ENCODE data around the gene TMED8. TPM values are rescaled to one million over a fixed set of nuclear protein-coding genes. Genes with fewer than 3 reads are reported as not detected.

Gene TMED8
- total and polyA plus RNA-seq, 10 of the 15 experiments (the other 5 are each of a cell fraction or from before 2014, with no cell fraction given): 7.3 to 39.1 (median 26.1) TPM

DNA sequence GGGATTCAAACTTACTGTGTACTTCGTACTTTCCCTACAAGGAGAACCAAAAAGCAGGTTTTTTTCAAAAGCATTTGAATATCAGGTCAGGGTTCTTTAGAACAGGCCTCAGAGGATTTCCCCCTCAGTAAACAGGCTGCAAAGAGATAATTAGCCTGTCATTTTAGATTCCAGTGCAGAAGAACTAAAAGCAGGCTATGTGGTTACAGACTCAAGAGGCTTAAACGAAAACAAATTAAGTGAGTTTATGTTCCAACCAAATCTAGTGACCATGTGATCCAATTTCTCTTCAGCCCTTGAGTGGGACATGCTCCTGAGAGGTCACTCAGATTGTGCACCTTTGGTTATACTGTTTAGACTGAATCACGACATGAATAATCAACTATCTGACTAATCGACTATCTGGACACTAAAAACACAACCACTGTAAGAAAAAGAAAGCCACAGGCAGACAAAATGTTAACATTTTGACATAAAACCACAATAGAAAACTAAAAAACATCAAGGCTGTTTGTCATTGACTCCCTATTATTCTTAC, 4.5 kb downstream of the TMED8 start (continued):
- TF ChIP-seq EZH2 (IDR thresholded peaks at IDR 0.05; ENCODE audit: borderline replicate concordance, control insufficient read depth, low read depth, low read length): no peak
- TF ChIP-seq, protein P1, sequence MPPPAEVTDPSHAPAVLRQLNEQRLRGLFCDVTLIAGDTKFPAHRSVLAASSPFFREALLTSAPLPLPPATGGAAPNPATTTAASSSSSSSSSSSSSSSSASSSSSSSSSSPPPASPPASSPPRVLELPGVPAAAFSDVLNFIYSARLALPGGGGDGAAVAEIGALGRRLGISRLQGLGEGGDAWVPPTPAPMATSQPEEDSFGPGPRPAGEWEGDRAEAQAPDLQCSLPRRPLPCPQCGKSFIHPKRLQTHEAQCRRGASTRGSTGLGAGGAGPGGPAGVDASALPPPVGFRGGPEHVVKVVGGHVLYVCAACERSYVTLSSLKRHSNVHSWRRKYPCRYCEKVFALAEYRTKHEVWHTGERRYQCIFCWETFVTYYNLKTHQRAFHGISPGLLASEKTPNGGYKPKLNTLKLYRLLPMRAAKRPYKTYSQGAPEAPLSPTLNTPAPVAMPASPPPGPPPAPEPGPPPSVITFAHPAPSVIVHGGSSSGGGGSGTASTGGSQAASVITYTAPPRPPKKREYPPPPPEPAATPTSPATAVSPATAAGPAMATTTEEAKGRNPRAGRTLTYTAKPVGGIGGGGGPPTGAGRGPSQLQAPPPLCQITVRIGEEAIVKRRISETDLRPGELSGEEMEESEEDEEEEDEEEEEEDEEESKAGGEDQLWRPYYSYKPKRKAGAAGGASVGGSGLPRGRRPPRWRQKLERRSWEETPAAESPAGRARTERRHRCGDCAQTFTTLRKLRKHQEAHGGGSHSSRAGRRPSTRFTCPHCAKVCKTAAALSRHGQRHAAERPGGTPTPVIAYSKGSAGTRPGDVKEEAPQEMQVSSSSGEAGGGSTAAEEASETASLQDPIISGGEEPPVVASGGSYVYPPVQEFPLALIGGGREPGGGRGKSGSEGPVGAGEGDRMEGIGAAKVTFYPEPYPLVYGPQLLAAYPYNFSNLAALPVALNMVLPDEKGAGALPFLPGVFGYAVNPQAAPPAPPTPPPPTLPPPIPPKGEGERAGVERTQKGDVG (CRISPR knock-in tag; IDR thresholded peaks at IDR 0.05): no peak
- TF ChIP-seq, protein P2, sequence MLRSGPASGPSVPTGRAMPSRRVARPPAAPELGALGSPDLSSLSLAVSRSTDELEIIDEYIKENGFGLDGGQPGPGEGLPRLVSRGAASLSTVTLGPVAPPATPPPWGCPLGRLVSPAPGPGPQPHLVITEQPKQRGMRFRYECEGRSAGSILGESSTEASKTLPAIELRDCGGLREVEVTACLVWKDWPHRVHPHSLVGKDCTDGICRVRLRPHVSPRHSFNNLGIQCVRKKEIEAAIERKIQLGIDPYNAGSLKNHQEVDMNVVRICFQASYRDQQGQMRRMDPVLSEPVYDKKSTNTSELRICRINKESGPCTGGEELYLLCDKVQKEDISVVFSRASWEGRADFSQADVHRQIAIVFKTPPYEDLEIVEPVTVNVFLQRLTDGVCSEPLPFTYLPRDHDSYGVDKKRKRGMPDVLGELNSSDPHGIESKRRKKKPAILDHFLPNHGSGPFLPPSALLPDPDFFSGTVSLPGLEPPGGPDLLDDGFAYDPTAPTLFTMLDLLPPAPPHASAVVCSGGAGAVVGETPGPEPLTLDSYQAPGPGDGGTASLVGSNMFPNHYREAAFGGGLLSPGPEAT (IDR thresholded peaks at IDR 0.05; ENCODE audit: low read depth): peak; percentile 81
- peak; percentile 75 for TF ChIP-seq RUNX3 (IDR thresholded peaks at IDR 0.05; ENCODE audit: low read length)
- no peak for TF ChIP-seq NFXL1 (IDR thresholded peaks at IDR 0.05; ENCODE audit: borderline replicate concordance)
- TF ChIP-seq SUPT20H (IDR thresholded peaks at IDR 0.05; ENCODE audit: borderline replicate concordance, control insufficient read depth, low read depth, low read length): no peak
- peak; percentile 83; the same call in 1 of the 2 replicates for TF ChIP-seq ZNF217 (IDR thresholded peaks at IDR 0.05)
- TF ChIP-seq, protein P3, sequence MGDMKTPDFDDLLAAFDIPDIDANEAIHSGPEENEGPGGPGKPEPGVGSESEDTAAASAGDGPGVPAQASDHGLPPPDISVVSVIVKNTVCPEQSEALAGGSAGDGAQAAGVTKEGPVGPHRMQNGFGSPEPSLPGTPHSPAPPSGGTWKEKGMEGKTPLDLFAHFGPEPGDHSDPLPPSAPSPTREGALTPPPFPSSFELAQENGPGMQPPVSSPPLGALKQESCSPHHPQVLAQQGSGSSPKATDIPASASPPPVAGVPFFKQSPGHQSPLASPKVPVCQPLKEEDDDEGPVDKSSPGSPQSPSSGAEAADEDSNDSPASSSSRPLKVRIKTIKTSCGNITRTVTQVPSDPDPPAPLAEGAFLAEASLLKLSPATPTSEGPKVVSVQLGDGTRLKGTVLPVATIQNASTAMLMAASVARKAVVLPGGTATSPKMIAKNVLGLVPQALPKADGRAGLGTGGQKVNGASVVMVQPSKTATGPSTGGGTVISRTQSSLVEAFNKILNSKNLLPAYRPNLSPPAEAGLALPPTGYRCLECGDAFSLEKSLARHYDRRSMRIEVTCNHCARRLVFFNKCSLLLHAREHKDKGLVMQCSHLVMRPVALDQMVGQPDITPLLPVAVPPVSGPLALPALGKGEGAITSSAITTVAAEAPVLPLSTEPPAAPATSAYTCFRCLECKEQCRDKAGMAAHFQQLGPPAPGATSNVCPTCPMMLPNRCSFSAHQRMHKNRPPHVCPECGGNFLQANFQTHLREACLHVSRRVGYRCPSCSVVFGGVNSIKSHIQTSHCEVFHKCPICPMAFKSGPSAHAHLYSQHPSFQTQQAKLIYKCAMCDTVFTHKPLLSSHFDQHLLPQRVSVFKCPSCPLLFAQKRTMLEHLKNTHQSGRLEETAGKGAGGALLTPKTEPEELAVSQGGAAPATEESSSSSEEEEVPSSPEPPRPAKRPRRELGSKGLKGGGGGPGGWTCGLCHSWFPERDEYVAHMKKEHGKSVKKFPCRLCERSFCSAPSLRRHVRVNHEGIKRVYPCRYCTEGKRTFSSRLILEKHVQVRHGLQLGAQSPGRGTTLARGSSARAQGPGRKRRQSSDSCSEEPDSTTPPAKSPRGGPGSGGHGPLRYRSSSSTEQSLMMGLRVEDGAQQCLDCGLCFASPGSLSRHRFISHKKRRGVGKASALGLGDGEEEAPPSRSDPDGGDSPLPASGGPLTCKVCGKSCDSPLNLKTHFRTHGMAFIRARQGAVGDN (IDR thresholded peaks at IDR 0.05): 0 out of 2 replicates have a peak, but pooled peaks have one; percentile 31
- TF ChIP-seq, protein P4, sequence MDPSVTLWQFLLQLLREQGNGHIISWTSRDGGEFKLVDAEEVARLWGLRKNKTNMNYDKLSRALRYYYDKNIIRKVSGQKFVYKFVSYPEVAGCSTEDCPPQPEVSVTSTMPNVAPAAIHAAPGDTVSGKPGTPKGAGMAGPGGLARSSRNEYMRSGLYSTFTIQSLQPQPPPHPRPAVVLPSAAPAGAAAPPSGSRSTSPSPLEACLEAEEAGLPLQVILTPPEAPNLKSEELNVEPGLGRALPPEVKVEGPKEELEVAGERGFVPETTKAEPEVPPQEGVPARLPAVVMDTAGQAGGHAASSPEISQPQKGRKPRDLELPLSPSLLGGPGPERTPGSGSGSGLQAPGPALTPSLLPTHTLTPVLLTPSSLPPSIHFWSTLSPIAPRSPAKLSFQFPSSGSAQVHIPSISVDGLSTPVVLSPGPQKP (IDR thresholded peaks at IDR 0.05; ENCODE audit: low read depth, low read length): no peak
- TF ChIP-seq, protein P5, sequence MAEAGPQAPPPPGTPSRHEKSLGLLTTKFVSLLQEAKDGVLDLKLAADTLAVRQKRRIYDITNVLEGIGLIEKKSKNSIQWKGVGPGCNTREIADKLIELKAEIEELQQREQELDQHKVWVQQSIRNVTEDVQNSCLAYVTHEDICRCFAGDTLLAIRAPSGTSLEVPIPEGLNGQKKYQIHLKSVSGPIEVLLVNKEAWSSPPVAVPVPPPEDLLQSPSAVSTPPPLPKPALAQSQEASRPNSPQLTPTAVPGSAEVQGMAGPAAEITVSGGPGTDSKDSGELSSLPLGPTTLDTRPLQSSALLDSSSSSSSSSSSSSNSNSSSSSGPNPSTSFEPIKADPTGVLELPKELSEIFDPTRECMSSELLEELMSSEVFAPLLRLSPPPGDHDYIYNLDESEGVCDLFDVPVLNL (IDR thresholded peaks at IDR 0.05; ENCODE audit: low read depth, low read length): no peak
- no peak for TF ChIP-seq ZNF24 (IDR thresholded peaks at IDR 0.05)
- no peak for TF ChIP-seq STAT3 (IDR thresholded peaks at IDR 0.05; ENCODE audit: low read depth, low read length)
- 0 out of 2 replicates have a peak, but pooled peaks have one; percentile 41 for TF ChIP-seq ZSCAN29 (IDR thresholded peaks at IDR 0.05)
- TF ChIP-seq NFIC (IDR thresholded peaks at IDR 0.05; ENCODE audit: low read depth, low read length): peak; percentile 38; the same call in 1 of the 2 replicates
- TF ChIP-seq JUND (IDR thresholded peaks at IDR 0.05; ENCODE audit: low read depth, low read length): no peak
- TF ChIP-seq SMC3 (IDR thresholded peaks at IDR 0.05; ENCODE audit: borderline replicate concordance, low read length): no peak
- TF ChIP-seq, protein P6, sequence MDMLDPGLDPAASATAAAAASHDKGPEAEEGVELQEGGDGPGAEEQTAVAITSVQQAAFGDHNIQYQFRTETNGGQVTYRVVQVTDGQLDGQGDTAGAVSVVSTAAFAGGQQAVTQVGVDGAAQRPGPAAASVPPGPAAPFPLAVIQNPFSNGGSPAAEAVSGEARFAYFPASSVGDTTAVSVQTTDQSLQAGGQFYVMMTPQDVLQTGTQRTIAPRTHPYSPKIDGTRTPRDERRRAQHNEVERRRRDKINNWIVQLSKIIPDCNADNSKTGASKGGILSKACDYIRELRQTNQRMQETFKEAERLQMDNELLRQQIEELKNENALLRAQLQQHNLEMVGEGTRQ (IDR thresholded peaks at IDR 0.05; ENCODE audit: borderline replicate concordance, low read depth, low read length): peak; percentile 9; the same call in 1 of the 2 replicates
